ENCODE results near the gene YLPM1.

GRCh38 chr14:74859757-74860552 lies 96.8 kb downstream of the YLPM1 start:
- TF ChIP-seq CTCF (IDR thresholded peaks at IDR 0.05) (no peak), POLR2A (IDR thresholded peaks at IDR 0.05) (no peak)
